Measurements from ENCODE around the gene PANK2. TPM values are rescaled to one million over a fixed set of nuclear protein-coding genes. Genes with fewer than 3 reads are reported as not detected.

Gene PANK2
- total RNA-seq, 1 donor from 2014 or later, result 55.3 TPM

DNA sequence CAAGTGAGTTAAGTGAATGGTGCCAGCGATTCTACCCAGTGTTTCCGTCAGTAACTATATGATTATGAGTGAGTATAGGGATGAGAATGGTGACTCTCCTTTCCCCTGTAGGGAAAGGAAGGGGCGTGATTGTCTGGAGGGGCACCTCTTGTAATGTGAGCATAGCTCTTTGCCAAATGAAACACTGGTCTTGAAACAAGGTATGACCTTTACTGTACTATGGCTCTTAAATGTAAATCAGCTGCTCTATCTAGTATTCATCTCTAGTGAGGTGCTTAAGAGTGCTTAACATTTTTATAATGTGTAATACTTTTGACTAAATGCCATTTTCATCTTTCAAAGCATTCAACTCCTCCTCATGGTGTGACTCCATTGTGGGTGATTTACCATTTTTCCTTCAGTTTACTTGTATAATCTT is 11.0 kb downstream of the PANK2 start:
- no peak for TF ChIP-seq CTCF (conservative IDR thresholded peaks at IDR 0.05)
- Mint-ChIP-seq H3K9me3 (no peaks in the 10 kb centered on the region), H3K4me3 (peak overlapping the region; percentile 1), H3K4me1 (ENCODE audit: unreplicated experiment) (peaks cover 38% of the 10 kb centered on the region), H3K36me3 (peaks cover 5% of the 10 kb centered on the region), H3K27me3 (no peaks in the 10 kb centered on the region), H3K27ac (peak overlapping the region; percentile 7)
- no peak for DNase-seq (ENCODE audit: extremely low spot score, unreplicated experiment)

- peaks cover 35% of the 10 kb centered on the region for H3K4me1 Mint-ChIP-seq (ENCODE audit: unreplicated experiment)
- TF ChIP-seq CTCF (conservative IDR thresholded peaks at IDR 0.05), result no peak
- no peaks in the 10 kb centered on the region for H3K27me3 Mint-ChIP-seq
- H3K36me3 Mint-ChIP-seq, result peaks cover 5% of the 10 kb centered on the region
- no peaks in the 10 kb centered on the region for H3K9me3 Mint-ChIP-seq
- no peak for DNase-seq (ENCODE audit: extremely low spot score, unreplicated experiment)
- peak overlapping the region; percentile 22 for H3K4me3 Mint-ChIP-seq
- H3K27ac Mint-ChIP-seq, result peak overlapping the region; percentile 57
Measured at GRCh38 chr20:3901028-3901705, 12.0 kb downstream of the PANK2 start.

DNA sequence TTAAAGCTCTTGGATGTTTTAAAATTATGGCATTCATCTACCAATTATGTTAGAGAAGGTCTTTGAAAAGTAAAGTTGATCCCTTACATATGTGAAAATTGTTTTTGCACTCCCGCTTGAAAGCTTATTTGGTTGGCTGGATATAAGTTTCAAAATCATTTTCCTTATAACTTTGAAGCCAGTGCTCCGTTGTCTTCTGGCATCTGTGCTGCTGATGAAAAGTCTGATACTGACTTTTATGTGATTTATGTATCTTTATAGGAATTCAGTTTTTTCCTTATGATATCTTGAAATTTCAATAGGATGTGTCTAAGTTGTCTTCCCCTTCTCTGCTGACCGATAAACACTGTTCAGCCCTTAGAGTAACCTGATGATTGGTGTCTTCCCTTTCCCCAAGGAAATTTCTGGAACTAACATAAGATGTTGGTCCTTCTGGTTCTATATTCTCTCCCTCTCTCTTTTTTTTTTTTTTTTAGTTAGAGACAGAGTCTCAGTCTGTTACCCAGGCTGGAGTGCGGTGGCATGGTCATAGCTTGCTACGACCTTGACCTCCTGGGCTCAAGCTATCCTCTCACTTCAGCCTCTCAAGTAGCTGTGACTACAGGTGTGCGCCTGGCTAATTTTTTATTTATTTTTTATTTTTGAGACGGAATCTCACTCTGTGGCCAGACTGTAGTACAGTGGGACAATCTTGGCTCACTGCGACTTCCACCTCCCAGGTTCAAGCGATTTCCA is 12.7 kb downstream of the PANK2 start:
- no peak for DNase-seq (ENCODE audit: extremely low spot score, unreplicated experiment)
- Mint-ChIP-seq H3K4me3 (peak overlapping the region; percentile 22), H3K36me3 (peaks cover 3% of the 10 kb centered on the region), H3K9me3 (no peaks in the 10 kb centered on the region), H3K27me3 (no peaks in the 10 kb centered on the region), H3K27ac (peak overlapping the region; percentile 57), H3K4me1 (ENCODE audit: unreplicated experiment) (peaks cover 32% of the 10 kb centered on the region)
- TF ChIP-seq CTCF (conservative IDR thresholded peaks at IDR 0.05), result no peak

DNA sequence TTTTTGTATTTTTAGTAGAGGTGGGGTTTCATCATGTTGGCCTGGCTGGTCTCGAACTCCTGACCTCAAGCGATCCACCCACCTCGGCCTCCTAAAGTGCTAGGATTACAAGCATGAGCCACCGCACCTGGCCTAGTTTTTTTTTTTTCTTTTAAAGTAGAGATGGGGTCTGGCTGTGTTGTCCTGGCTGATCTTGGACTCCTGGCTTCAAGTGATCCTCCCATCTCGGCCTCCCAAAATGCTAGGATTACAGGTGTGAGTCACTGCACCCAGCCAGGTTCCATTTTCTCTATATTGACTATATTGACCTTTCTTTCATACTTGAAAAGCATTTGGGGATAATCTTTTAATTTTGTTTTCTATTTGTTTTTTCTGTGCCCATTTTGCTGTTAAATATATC is 13.3 kb downstream of the PANK2 start:
- Mint-ChIP-seq H3K36me3 (no peaks in the 10 kb centered on the region), H3K4me3 (no peak overlapping the region), H3K9me3 (no peaks in the 10 kb centered on the region), H3K27ac (peak overlapping the region; percentile 16), H3K4me1 (ENCODE audit: unreplicated experiment) (peaks cover 28% of the 10 kb centered on the region), H3K27me3 (no peaks in the 10 kb centered on the region)
- no peak for DNase-seq (ENCODE audit: extremely low spot score, unreplicated experiment)
- TF ChIP-seq CTCF (conservative IDR thresholded peaks at IDR 0.05), result no peak

DNA sequence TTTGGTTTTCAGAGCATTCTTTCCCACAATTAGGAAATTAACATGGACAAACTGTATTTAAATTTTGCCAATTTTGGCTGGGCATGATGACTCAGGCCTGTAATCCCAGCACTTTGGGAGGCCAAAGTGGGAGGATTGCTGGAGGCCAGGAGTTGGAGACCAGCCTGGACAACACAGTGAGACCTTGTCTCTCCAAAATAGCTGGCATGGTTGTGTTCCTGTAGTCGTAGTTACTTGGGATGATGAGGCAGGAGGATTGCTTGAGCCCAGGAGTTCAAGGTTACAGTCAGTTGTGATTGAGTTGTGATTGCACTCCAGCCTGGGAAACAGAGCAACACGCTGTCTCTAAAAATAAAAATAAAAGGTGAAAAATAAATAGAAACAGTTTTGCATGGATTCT is 15.0 kb downstream of the PANK2 start:
- Mint-ChIP-seq H3K27me3 (no peaks in the 10 kb centered on the region), H3K4me1 (ENCODE audit: unreplicated experiment) (peaks cover 32% of the 10 kb centered on the region), H3K4me3 (no peak overlapping the region), H3K27ac (no peak overlapping the region), H3K36me3 (peaks cover 12% of the 10 kb centered on the region), H3K9me3 (no peaks in the 10 kb centered on the region)
- TF ChIP-seq CTCF (conservative IDR thresholded peaks at IDR 0.05), result no peak
- no peak for DNase-seq (ENCODE audit: extremely low spot score, unreplicated experiment)

Data from type B pancreatic cell (in vitro differentiated cells).